ENCODE measurements around the gene HBP1.
"Not testable (repeated sequence)": the region's sequence is repeated elsewhere in the genome, so short reads cannot be mapped to it uniquely, and the experiment has no call there.

Gene HBP1

DNA sequence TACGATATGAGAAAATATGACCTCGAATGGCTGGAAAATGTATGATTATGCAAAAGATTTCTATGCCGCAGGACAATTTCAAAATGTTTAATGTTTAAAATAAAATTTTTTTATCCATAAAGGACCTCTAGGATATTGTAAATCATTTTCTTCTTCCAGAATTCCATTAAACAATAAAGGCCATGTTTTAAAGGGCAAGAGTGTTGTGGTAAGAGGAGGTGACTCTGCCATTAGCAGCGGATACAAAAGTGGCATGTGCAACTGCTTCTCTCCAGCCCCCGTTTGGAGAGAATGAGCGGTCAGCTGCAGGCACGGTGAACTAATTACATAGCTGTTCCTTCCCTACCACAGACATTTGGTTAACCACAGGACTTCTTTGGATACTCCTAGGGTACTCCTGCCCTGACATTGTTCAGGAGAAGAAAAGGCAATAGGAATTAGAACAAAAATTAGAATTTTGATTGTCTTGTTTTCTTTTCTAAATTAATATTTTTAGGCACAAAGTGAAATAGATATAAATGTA is 63.8 kb downstream of the HBP1 start:
- no peak for DNase-seq

DNA sequence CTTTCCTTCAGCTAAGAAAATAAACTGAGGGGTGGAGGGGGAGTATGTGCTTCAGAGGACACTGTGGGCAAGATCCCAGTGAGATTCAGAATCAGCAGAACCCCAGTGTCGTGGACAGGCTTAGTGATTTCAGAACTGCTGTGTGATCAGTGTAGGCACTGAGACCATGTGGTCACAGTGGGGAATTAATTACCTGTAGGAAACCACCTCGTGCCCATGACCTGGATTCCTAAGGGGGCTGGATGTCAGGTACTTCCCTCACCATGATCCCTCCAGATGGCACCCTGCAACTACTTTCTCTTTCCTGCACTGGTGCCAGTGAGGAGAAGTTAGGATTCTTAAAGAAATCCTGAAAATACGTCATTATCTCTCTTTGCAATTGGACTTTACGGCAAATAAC is 64.4 kb downstream of the HBP1 start:
- DNase-seq: no peak

DNA sequence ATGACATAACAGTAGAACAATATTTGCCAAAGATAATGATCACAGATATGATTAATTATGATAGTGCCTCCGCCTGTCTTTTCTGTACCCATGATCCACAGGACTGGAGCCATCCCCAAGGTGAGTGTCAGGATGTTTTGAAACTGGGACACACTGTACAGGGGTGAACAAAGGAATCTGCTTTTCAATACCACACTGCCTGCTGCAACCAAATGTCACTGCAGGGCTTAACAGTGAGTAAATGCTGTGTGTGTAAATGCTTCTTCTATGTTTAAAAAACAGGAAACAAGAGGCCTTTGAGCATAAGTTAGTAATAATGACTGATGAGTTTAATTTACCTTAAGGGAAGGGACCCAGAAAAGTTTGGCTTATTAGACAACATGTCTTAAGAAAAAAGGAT is 65.2 kb downstream of the HBP1 start:
- DNase-seq: no peak

- no peak for DNase-seq
Measured at GRCh38 chr7:107234436-107234835, 65.6 kb downstream of the HBP1 start.

DNA sequence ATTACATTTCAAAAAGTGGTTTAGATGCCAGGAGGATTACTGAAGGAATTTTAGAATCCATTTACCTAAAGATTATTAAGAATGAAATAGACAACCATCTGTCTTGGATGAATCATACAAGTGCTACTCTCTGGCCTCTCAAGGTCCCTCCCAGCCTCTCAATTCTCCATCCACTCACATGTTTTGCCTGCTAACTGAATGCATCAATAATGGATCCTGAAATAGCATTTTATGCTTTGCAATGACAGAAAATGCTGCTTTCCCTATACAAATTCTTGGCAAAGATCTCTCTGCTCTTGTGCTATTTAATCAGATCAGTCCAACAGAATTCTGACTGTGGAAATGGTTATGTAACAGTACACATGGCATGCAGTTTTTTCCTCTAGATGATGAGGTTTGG is 68.1 kb downstream of the HBP1 start:
- no peak for DNase-seq

DNA sequence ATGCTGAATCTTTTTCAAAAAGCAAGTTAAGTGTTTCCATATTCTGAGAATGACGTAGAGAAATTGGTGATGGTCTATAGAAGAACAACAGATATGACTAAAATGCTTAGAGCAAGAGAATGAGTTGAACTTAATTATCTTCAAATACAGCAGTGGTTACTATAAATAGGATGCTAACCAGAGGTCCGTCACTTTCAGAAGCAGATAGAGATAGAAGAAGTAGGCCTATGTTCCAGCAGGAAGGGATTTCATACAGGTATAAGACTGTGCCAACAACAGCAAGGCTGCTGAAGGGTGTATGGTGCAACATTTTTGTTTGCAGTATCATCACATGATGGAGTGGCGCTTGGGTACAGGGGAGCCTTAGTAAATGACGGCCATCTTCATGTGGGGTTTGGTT is 68.6 kb downstream of the HBP1 start:
- no peak for DNase-seq

GRCh38 chr7:107242267-107242666 is 73.5 kb downstream of the HBP1 start:
- no peak for DNase-seq

GRCh38 chr7:107244613-107245012 is 75.8 kb downstream of the HBP1 start:
- no peak for DNase-seq

- DNase-seq: not testable (repeated sequence)
Measured at GRCh38 chr7:107246836-107247235, 78.0 kb downstream of the HBP1 start.

DNA sequence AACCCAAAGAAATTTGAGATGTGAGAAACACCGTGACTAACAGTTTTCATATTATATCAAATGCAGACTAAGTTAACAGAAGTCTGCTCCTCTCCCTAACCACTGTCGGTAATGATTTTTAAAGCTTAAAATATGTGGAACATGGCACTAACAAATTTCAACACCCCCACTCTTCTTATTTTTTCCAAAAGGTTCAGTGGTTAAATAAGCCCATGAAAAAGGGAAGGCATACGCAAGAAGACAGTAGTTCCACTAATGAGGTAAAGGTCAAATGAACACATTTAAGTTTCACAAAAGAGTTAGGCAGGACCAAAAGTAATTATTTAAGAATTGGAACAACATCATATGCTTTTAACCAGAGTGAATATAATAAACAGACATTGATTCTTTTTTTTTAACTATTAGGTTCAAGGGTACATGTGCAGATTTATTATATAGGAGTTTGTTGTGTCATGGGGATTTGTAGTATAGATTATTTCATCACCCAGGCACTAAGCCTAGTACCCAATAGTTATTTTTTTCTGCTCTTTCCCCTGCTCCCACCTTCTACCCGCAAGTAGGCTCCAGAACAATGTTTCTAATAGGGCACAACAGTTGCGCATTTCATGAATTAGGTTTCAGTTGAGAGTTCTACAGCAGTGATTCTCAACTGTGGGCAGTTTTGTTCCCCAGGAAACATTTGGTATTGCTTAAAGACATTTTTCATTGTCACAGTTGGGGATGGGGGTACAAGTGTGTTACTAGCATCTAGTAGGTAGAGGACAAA is 79.9 kb downstream of the HBP1 start:
- no peak for DNase-seq

DNA sequence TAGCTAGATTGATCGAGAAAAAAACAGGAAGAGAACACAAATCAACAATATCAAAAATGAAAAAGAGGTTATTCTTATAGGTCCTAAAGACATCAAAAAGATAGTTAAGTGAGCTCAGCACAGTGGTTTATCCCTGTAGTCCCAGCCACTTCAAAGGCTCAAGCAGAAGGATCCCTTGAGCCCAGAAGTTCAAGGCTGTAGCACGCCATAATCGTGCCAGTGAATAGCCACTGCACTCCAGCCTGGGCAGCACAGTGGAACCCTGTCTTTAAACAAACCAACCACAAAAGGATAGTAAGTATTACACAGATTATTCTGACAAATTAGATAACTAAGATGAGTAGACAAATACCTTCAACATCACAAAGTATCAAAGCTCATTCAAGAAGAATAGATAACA is 83.2 kb downstream of the HBP1 start:
- no peak for DNase-seq
